ENCODE measurements around the gene TMEM126A. TPM values are rescaled to one million over a fixed set of nuclear protein-coding genes. Genes with fewer than 3 reads are reported as not detected.

TMEM126A gene
- total and polyA plus RNA-seq, 2 of the 13 experiments (the other 11 are each of a cell fraction or from before 2014, with no cell fraction given): 59.5 to 66.9 TPM

DNA sequence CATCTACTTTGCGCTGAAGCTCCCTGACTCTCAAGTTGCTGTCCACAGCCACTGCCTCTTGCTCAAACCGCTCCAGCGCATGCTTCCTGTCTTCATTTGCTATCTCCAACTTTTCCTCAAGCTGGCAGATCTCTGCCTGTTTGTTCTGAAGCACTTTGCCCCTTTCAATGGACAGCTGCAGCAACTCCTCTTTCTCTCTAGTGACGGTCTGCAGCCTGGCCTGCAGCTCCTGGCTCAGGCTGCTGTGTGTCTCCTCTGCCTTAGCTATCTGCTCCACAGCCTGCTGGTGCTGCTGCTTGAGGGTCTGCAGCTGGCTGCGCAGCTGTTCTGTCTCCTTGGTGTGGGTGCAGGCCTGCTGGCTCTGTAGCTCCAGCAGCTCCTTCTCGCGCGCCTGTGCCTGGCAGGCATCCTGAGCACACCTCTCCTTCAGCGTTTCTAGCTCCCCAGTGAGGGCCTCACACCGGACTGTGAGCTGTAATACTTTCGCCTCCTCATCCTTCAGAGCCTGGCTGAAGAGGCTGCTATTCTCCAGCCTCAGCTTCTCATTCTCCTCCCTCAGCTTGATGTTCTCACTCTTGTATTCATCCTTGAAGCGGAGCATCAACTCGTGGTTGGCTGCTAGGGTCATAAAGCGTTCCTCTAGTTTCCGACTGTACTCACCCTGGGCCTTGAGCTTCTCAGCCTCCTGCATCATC lies 37.5 kb downstream of the TMEM126A start (continued):
- TF ChIP-seq SPEN (CRISPR knock-in tag; IDR thresholded peaks at IDR 0.05; ENCODE audit: low read depth): 0 out of 2 replicates have a peak, but pooled peaks have one; percentile 17
- 0 out of 2 replicates have a peak, but pooled peaks have one; percentile 31 for TF ChIP-seq NRL (CRISPR knock-in tag; IDR thresholded peaks at IDR 0.05; ENCODE audit: borderline replicate concordance)
- TF ChIP-seq ZNF709 (CRISPR knock-in tag; IDR thresholded peaks at IDR 0.05): 0 out of 2 replicates have a peak, but pooled peaks have one; percentile 42
- TF ChIP-seq, protein P1, sequence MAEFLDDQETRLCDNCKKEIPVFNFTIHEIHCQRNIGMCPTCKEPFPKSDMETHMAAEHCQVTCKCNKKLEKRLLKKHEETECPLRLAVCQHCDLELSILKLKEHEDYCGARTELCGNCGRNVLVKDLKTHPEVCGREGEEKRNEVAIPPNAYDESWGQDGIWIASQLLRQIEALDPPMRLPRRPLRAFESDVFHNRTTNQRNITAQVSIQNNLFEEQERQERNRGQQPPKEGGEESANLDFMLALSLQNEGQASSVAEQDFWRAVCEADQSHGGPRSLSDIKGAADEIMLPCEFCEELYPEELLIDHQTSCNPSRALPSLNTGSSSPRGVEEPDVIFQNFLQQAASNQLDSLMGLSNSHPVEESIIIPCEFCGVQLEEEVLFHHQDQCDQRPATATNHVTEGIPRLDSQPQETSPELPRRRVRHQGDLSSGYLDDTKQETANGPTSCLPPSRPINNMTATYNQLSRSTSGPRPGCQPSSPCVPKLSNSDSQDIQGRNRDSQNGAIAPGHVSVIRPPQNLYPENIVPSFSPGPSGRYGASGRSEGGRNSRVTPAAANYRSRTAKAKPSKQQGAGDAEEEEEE (CRISPR knock-in tag; IDR thresholded peaks at IDR 0.05; ENCODE audit: borderline replicate concordance): 0 out of 2 replicates have a peak, but pooled peaks have one; percentile 7
- 0 out of 2 replicates have a peak, but pooled peaks have one; percentile 29 for TF ChIP-seq DNMT1 (CRISPR knock-in tag; IDR thresholded peaks at IDR 0.05)
- TF ChIP-seq ZNF687 (CRISPR knock-in tag; IDR thresholded peaks at IDR 0.05): peak; percentile 59
- TF ChIP-seq SALL1 (CRISPR knock-in tag; IDR thresholded peaks at IDR 0.05): peak; percentile 18; the same call in 1 of the 2 replicates
- TF ChIP-seq ZNF564 (CRISPR knock-in tag; IDR thresholded peaks at IDR 0.05): 0 out of 2 replicates have a peak, but pooled peaks have one; percentile 45
- no peak for TF ChIP-seq PITX1 (CRISPR knock-in tag; IDR thresholded peaks at IDR 0.05)
- TF ChIP-seq ZNF501 (CRISPR knock-in tag; IDR thresholded peaks at IDR 0.05): peak; percentile 41; the same call in 1 of the 2 replicates
- peak; percentile 10; the same call in 1 of the 2 replicates for TF ChIP-seq ZNF737 (CRISPR knock-in tag; IDR thresholded peaks at IDR 0.05; ENCODE audit: borderline replicate concordance)
- 0 out of 2 replicates have a peak, but pooled peaks have one; percentile 16 for TF ChIP-seq SAP130 (CRISPR knock-in tag; IDR thresholded peaks at IDR 0.05; ENCODE audit: low read depth)
- TF ChIP-seq ZNF580 (CRISPR knock-in tag; IDR thresholded peaks at IDR 0.05; ENCODE audit: borderline replicate concordance, low read depth): no peak
- TF ChIP-seq ARID4A (CRISPR knock-in tag; IDR thresholded peaks at IDR 0.05; ENCODE audit: borderline replicate concordance): peak; percentile 4; the same call in 1 of the 2 replicates
- no peak for TF ChIP-seq KDM5B (CRISPR knock-in tag; IDR thresholded peaks at IDR 0.05; ENCODE audit: borderline replicate concordance)
- TF ChIP-seq HNF4A (CRISPR knock-in tag; IDR thresholded peaks at IDR 0.05): peak; percentile 18; the same call in 1 of the 2 replicates
- peak; percentile 33; the same call in 1 of the 2 replicates for TF ChIP-seq HIVEP1 (CRISPR knock-in tag; IDR thresholded peaks at IDR 0.05)

Measured in HepG2 (cell line).